LNCaP clone FGC (cell line): ENCODE results near the gene RHOT1.
"Not testable (repeated sequence)": the region's sequence is repeated elsewhere in the genome, so short reads cannot be mapped to it uniquely, and the experiment has no call there.

ENCODE experiments used
- DNase-seq: peaks from one replicate; pipeline ENCODE4 v3.0.0-alpha.2; 2011; ENCODE audit warnings: low read depth
- H3K4me3 ChIP-seq: 2 replicates; pipeline ENCODE4 v1.5.1; 2011; ENCODE audit warnings: mild to moderate bottlenecking, low read depth, low read length, control low read depth
- CTCF ChIP-seq: IDR thresholded peaks from 2 replicates; pipeline ENCODE4 v1.5.1; 2012; ENCODE audit warnings: mild to moderate bottlenecking; ENCODE audit not compliant: control insufficient read depth, insufficient read depth; ENCODE audit errors: extremely low read depth

The RHOT1 gene

GRCh38 chr17:32116937-32117336 lies 25.4 kb upstream of the RHOT1 start:
- no peak overlapping the region for H3K4me3 ChIP-seq
- no peak for DNase-seq
- no peak for TF ChIP-seq CTCF

DNA sequence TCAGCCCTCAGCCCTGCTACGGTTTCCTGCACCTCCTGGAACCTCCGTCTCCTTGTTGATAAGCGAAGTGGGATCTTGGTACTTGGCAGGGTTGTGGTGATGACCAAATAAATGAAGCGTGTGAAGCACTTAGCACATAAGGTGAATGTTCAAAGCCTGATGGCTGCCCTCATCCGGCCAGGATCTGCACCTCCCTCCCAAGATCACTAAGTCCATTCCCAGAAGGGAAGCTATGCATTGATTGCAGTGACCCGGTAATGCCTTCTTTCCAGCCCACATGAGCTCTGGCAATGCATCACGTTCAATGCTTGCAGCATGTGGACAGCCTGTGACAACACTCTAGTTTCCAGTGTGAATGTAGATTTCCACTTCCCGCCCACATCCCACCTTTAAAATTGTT lies 24.9 kb upstream of the RHOT1 start:
- H3K4me3 ChIP-seq, result no peak overlapping the region
- no peak for TF ChIP-seq CTCF
- no peak for DNase-seq

DNA sequence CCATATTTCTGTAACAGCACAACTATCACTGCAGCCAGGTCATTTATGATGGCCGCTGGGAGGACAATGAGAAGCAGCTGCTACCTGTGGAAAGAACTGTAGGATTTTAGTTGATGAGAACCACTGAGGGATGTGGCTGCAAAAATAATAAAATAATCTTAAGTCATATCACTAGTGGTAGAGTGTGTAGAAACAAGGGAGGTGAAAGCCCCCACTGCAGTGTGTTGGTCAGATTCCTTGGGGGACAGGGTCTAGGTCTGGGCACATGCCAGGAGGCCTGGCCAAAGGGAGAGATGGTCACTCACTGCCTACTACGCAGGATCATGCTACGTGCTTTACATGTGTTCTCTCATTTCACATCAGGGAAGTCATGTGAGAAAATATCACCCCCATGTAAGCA lies 24.2 kb upstream of the RHOT1 start:
- DNase-seq, H3K4me3 ChIP-seq: not testable (repeated sequence)

DNA sequence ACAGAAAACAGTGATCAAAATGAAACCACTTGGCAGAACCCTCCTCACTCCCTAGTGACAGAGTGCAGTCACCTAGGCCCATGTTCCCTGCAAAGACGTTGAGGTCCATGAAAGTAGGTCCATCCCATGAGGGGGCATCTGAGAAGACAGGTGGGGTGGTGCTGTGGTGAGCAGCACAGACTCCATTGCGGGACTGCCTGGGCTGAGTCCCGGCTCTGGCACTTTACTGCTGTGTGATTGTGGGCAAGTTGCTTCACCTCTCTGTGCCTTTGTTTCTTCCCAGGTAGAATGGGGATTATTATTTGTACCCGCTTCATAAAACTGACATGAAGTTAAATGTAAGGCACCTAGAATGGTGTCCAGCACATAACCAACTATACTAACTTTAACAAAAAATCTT lies 23.5 kb upstream of the RHOT1 start:
- TF ChIP-seq CTCF, result no peak
- no peak overlapping the region for H3K4me3 ChIP-seq
- DNase-seq, result no peak

GRCh38 chr17:32120141-32120540 lies 22.2 kb upstream of the RHOT1 start:
- no peak for TF ChIP-seq CTCF
- no peak for DNase-seq
- no peak overlapping the region for H3K4me3 ChIP-seq

- no peak for TF ChIP-seq CTCF
- no peak for DNase-seq
- H3K4me3 ChIP-seq, result no peak overlapping the region
Observed at GRCh38 chr17:32120716-32121115, 21.6 kb upstream of the RHOT1 start.

DNA sequence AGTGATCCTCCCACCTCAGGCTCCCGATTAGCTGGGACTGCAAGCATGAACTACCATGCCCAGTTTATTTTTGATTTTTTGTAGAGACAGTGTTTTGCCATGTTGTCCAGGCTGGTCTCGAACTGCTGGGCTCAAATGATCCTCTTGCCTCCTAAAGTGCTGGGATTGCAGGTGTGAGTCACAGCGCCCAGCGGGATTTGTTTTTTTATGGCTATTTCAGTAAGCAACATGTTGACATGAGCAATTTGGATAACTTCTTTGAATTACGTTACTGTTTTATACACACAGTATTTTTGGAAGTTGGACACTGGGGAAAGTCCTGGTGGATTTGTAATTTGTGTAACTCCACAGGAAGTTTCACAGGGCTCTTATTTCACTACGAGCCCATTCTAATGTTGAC lies 18.5 kb upstream of the RHOT1 start:
- H3K4me3 ChIP-seq, result no peak overlapping the region
- DNase-seq, result no peak
- no peak for TF ChIP-seq CTCF
